Aorta (tissue), 5 donors: Measurements from ENCODE around the gene PLXNB1. TPM values are rescaled to one million over a fixed set of nuclear protein-coding genes. Genes with fewer than 3 reads are reported as not detected.
A peak's percentile ranks its signal among the peaks of the same experiment; 100 is the strongest.

ENCODE experiments used
- ATAC-seq: fragments of 200-7000 bp; cut with Tn5 transposase; one replicate; pipeline ENCODE4 v1.9.1; 2022; ENCODE audit warnings: moderate library complexity; ENCODE audit not compliant: low FRiP score
- DNase-seq, 2 donors: peaks; one replicate each; pipeline ENCODE4 v3.0.0-alpha.2; 2020
- H3K27ac ChIP-seq, 2 donors: one replicate each; pipeline ENCODE4 v1.5.1; 2013; ENCODE audit warnings: low read length in 2 of 2, mild to moderate bottlenecking in 2 of 2, moderate library complexity in 2 of 2, control low read depth in 1 of 2, inconsistent platforms in 1 of 2, low read depth in 1 of 2
- H3K27me3 ChIP-seq, 2 donors: one replicate each; pipeline ENCODE4 v1.6.1; 2013; ENCODE audit warnings: control low read depth in 1 of 2, low read length in 1 of 2, mild to moderate bottlenecking in 1 of 2, moderate library complexity in 1 of 2; ENCODE audit not compliant: insufficient read depth in 2 of 2, control insufficient read depth in 1 of 2
- H3K36me3 ChIP-seq, 2 donors: one replicate each; pipeline ENCODE4 v1.6.1; 2013; ENCODE audit warnings: control low read depth in 1 of 2, low read length in 1 of 2, mild to moderate bottlenecking in 1 of 2; ENCODE audit not compliant: insufficient read depth in 2 of 2, control insufficient read depth in 1 of 2
- H3K4me1 ChIP-seq, 2 donors: one replicate each; pipeline ENCODE4 v1.6.1; 2013; ENCODE audit warnings: low read length in 2 of 2, control low read depth in 1 of 2, mild to moderate bottlenecking in 1 of 2, moderate library complexity in 1 of 2; ENCODE audit not compliant: insufficient read depth in 2 of 2, control insufficient read depth in 1 of 2
- H3K4me3 ChIP-seq, 2 donors: one replicate each; pipeline ENCODE4 v1.5.1; 2013; ENCODE audit warnings: low read length in 2 of 2, control low read depth in 1 of 2, mild to moderate bottlenecking in 1 of 2
- H3K9me3 ChIP-seq: one replicate; pipeline ENCODE4 v1.6.1; 2013; ENCODE audit warnings: mild to moderate bottlenecking, low read length; ENCODE audit not compliant: control insufficient read depth
- WGBS, 2 donors: extraction: QIAGEN DNeasy Blood & Tissue Kit; methylation state at CpG; one replicate each; pipeline ENCODE4 v1.1.7; 2013; 5-methylcytosine and 5-hydroxymethylcytosine counted together
- intact Hi-C, 2 donors: fragments of 100-400 bp; cut with DNase I; formaldehyde crosslinking; loops; one replicate each; pipeline versions ENCODE4 v1.14.2 to v1.15.0; 2022
- polyA plus RNA-seq, 2 donors: library from polyadenylated mRNA; stranded (reverse); fragments of 200-250 nt; gene quantifications; one replicate each; pipeline ENCODE4 v1.2.3, GENCODE V29; 2013
- total RNA-seq, 2 donors: library from RNA; stranded (reverse); fragmentation: NEBNext Ultra II Directional; extraction: Animal tissue kit (Norgen Biotek cat#: 25700); gene quantifications; one replicate each; pipeline ENCODE4 v1.2.1, GENCODE V29; 2021
- donor health status: healthy with polysubstance abuse.
- donor health status: Bipolar disorder and iron deficiency.
- donor health status: DM: no; HTN: no; CAD: no.
- donor health status: DM: no; HTN: no; CAD: no.
- donor health status: DM: yes; HTN: yes; CAD: no.

PLXNB1 gene
- total and polyA plus RNA-seq, 4 donors, result 26.3 to 235 (median 92.5) TPM

- H3K27ac ChIP-seq, result peak overlapping the region in 1 of 2 donors; percentile 15
- WGBS, 2 donors, result 61 to 64% methylated on average over 25 of the region's 25 CpGs
These were observed 15.3 kb downstream of the PLXNB1 start for GRCh38 chr3:48414376-48415250.

GRCh38 chr3:48413611-48414010 is 16.3 kb downstream of the PLXNB1 start:
- no peaks in the 10 kb centered on the region for H3K4me1 ChIP-seq
- ATAC-seq, result no peak
- no peaks in the 10 kb centered on the region for H3K9me3 ChIP-seq
- no peak overlapping the region for H3K4me3 ChIP-seq
- 83 to 87% methylated on average over 14 of the region's 14 CpGs for WGBS, 2 donors
- peak overlapping the region; percentile 0 to 15 for H3K27ac ChIP-seq
- peak; percentile 46 to 75 for DNase-seq
- peaks cover 0 to 25% of the 10 kb centered on the region in 2 donors for H3K36me3 ChIP-seq
- no peaks in the 10 kb centered on the region for H3K27me3 ChIP-seq
- intact Hi-C loops, result no loop called here

More at GRCh38 chr3:48414376-48415250, 15.3 kb downstream of the PLXNB1 start:
- ATAC-seq, result no peak
- Histone ChIP-seq H3K36me3 (peaks cover 0 to 23% of the 10 kb centered on the region in 2 donors), H3K4me3 (no peak overlapping the region), H3K9me3 (no peaks in the 10 kb centered on the region), H3K27me3 (no peaks in the 10 kb centered on the region), H3K4me1 (no peaks in the 10 kb centered on the region)
- intact Hi-C loops, result no loop called here
- peak; percentile 52 to 75 for DNase-seq

GRCh38 chr3:48413086-48413485 is 16.8 kb downstream of the PLXNB1 start:
- peak; percentile 37 for ATAC-seq
- Histone ChIP-seq H3K27me3 (no peaks in the 10 kb centered on the region), H3K4me1 (no peaks in the 10 kb centered on the region), H3K36me3 (peaks cover 0 to 24% of the 10 kb centered on the region in 2 donors), H3K9me3 (no peaks in the 10 kb centered on the region), H3K4me3 (no peak overlapping the region), H3K27ac (no peak overlapping the region)
- intact Hi-C loops, result no loop called here
- 33 to 36% methylated on average over 8 of the region's 8 CpGs for WGBS, 2 donors
- DNase-seq, result peak; percentile 38 to 51

- WGBS, 2 donors, result 93 to 95% methylated on average over 17 to 19 of the region's 19 CpGs
- Histone ChIP-seq H3K36me3 (peaks cover 0 to 22% of the 10 kb centered on the region in 2 donors), H3K9me3 (no peaks in the 10 kb centered on the region), H3K27me3 (no peaks in the 10 kb centered on the region), H3K4me3 (no peak overlapping the region), H3K4me1 (no peaks in the 10 kb centered on the region), H3K27ac (no peak overlapping the region)
- intact Hi-C loops, result no loop called here
- DNase-seq (peak; percentile 34 to 77), ATAC-seq (no peak)
These were observed 17.4 kb downstream of the PLXNB1 start for GRCh38 chr3:48412375-48413001.

GRCh38 chr3:48411606-48412374 is 18.1 kb downstream of the PLXNB1 start:
- Histone ChIP-seq H3K4me3 (no peak overlapping the region), H3K27ac (no peak overlapping the region), H3K36me3 (peaks cover 0 to 22% of the 10 kb centered on the region in 2 donors), H3K9me3 (no peaks in the 10 kb centered on the region), H3K27me3 (no peaks in the 10 kb centered on the region), H3K4me1 (no peaks in the 10 kb centered on the region)
- ATAC-seq, result no peak
- peak; percentile 30 to 48 for DNase-seq
- WGBS, 2 donors, result 90 to 92% methylated on average over 11 of the region's 11 CpGs
- intact Hi-C loops, result no loop called here

- intact Hi-C loops, result no loop called here
- DNase-seq, result peak; percentile 29 to 39
- ATAC-seq, result no peak
- Histone ChIP-seq H3K9me3 (no peaks in the 10 kb centered on the region), H3K27ac (no peak overlapping the region), H3K27me3 (no peaks in the 10 kb centered on the region), H3K36me3 (peaks cover 0 to 20% of the 10 kb centered on the region in 2 donors), H3K4me1 (no peaks in the 10 kb centered on the region), H3K4me3 (no peak overlapping the region)
- WGBS, 2 donors, result 94 to 95% methylated on average over 9 of the region's 9 CpGs
These were observed 18.8 kb downstream of the PLXNB1 start for GRCh38 chr3:48411041-48411588.

GRCh38 chr3:48410205-48411040 is 19.5 kb downstream of the PLXNB1 start:
- Histone ChIP-seq H3K27ac (no peak overlapping the region), H3K36me3 (peaks cover 0 to 20% of the 10 kb centered on the region in 2 donors), H3K9me3 (no peaks in the 10 kb centered on the region), H3K27me3 (no peaks in the 10 kb centered on the region), H3K4me1 (no peaks in the 10 kb centered on the region), H3K4me3 (no peak overlapping the region)
- DNase-seq (peak; percentile 34 to 61), ATAC-seq (no peak)
- WGBS, 2 donors, result 93% methylated on average over 16 of the region's 16 CpGs
- intact Hi-C loops, result no loop called here
